SK-N-SH (cell line): ENCODE results near the gene GRM1. TPM values are rescaled to one million over a fixed set of nuclear protein-coding genes. Genes with fewer than 3 reads are reported as not detected.

ENCODE experiments used
- CTCF ChIA-PET: fragments of 300-600, 350-600 bp; formaldehyde crosslinking; extraction: SDS; loops from one replicate; lab custom pipeline; 2021; lab: Yijun Ruan, JAX
- POLR2A ChIA-PET: fragments of 350-600 bp; sonication (Branson Sonifier 250); formaldehyde crosslinking; extraction: SDS; loops from one replicate; lab custom pipeline; 2020; ENCODE audit warnings: antibody characterized with exemption, inconsistent platforms; lab: Yijun Ruan, JAX
- DNase-seq: peaks from one replicate; pipeline ENCODE4 v3.0.0; 2012
- H2AFZ ChIP-seq: fragments of 200-600 bp; sonication (generic); 2 replicates; pipeline ENCODE4 v1.8.1; 2016; ENCODE audit warnings: antibody characterized with exemption, mild to moderate bottlenecking, low read depth
- H3F3A ChIP-seq: fragments of 200-600 bp; sonication (generic); replicated peaks from 2 replicates; pipeline ENCODE3; 2016; ENCODE audit warnings: antibody characterized with exemption, mild to moderate bottlenecking; ENCODE audit not compliant: insufficient read depth
- H3K27ac ChIP-seq, 2 experiments: fragments of 200-500 bp in 1 of 2; fragments of 200-600 bp in 1 of 2; sonication (Bioruptor generic) in 1 of 2; sonication (generic), shearing (Covaris generic) in 1 of 2; 2 replicates each; pipeline versions ENCODE4 v1.5.1 to v1.6.1; 2014 to 2016; ENCODE audit warnings: low read depth in 2 of 2, inconsistent platforms in 1 of 2, low read length in 1 of 2, mild to moderate bottlenecking in 1 of 2, mixed read lengths in 1 of 2
- H3K27me3 ChIP-seq: fragments of 200-600 bp; sonication (generic), shearing (Covaris generic); 2 replicates; pipeline ENCODE4 v1.6.1; 2016; ENCODE audit warnings: mixed run types; ENCODE audit not compliant: insufficient read depth
- H3K36me3 ChIP-seq, 2 experiments: fragments of 200-500 bp in 1 of 2; fragments of 200-600 bp in 1 of 2; sonication (Bioruptor generic) in 1 of 2; sonication (generic) in 1 of 2; replicated peaks in 1 of 2; 2 replicates each; pipeline versions ENCODE3 to v1.5.1; 2014 to 2016; ENCODE audit warnings: low read length in 1 of 2, mild to moderate bottlenecking in 1 of 2; ENCODE audit not compliant: insufficient read depth in 2 of 2, control insufficient read depth in 1 of 2
- H3K4me1 ChIP-seq, 2 experiments: fragments of 200-500 bp in 1 of 2; fragments of 200-600 bp in 1 of 2; sonication (Bioruptor generic) in 1 of 2; sonication (generic), shearing (Covaris generic) in 1 of 2; 2 replicates each; pipeline versions ENCODE4 v1.5.1 to v1.6.1; 2014 to 2016; ENCODE audit warnings: low read depth in 1 of 2, low read length in 1 of 2, mixed run types in 1 of 2; ENCODE audit not compliant: insufficient read depth in 2 of 2, control insufficient read depth in 1 of 2
- H3K4me2 ChIP-seq: fragments of 200-600 bp; sonication (generic), shearing (Covaris generic); 2 replicates; pipeline ENCODE4 v1.6.1; 2017; ENCODE audit warnings: mixed run types
- H3K4me3 ChIP-seq, 2 experiments: fragments of 200-500 bp in 1 of 2; fragments of 200-600 bp in 1 of 2; sonication (Bioruptor generic) in 1 of 2; sonication (generic), shearing (Covaris generic) in 1 of 2; 2 replicates each; pipeline versions ENCODE4 v1.5.1 to v1.8.1; 2014 to 2016; ENCODE audit warnings: low read depth in 2 of 2, inconsistent platforms in 1 of 2, low read length in 1 of 2, mild to moderate bottlenecking in 1 of 2, mixed read lengths in 1 of 2, moderate library complexity in 1 of 2
- H3K79me2 ChIP-seq: fragments of 200-600 bp; sonication (generic); 2 replicates; pipeline ENCODE4 v1.8.1; 2017; ENCODE audit warnings: mild to moderate bottlenecking; ENCODE audit not compliant: insufficient read depth
- H3K9ac ChIP-seq: fragments of 200-600 bp; sonication (generic); 2 replicates; pipeline ENCODE4 v1.6.1; 2017; ENCODE audit warnings: mixed run types
- H3K9me2 ChIP-seq: fragments of 200-600 bp; sonication (generic); 2 replicates; pipeline ENCODE4 v1.6.1; 2017; ENCODE audit warnings: mixed run types
- H3K9me3 ChIP-seq: fragments of 200-600 bp; sonication (generic); 2 replicates; pipeline ENCODE4 v1.6.1; 2017; ENCODE audit warnings: mixed run types, mild to moderate bottlenecking, moderate library complexity
- H4K20me1 ChIP-seq: fragments of 200-600 bp; sonication (generic); 2 replicates; pipeline ENCODE4 v1.6.1; 2017; ENCODE audit warnings: mild to moderate bottlenecking, mixed run types; ENCODE audit not compliant: insufficient read depth
- CHD2 ChIP-seq: fragments of 150-350 bp; IDR thresholded peaks from 2 replicates; pipeline ENCODE4 v1.6.1; 2018; ENCODE audit warnings: low read length; ENCODE audit not compliant: partially characterized antibody
- CTCF ChIP-seq: fragments of 200-600 bp; sonication (generic); IDR thresholded peaks from 2 replicates; pipeline ENCODE4 v1.6.1; 2017; ENCODE audit warnings: antibody characterized with exemption, mild to moderate bottlenecking, moderate library complexity
- EP300 ChIP-seq, 2 experiments: IDR thresholded peaks; 2 replicates each; pipeline versions ENCODE4 v1.4.0 to v1.6.1; 2012; ENCODE audit warnings: borderline replicate concordance in 1 of 2, low read depth in 1 of 2, low read length in 1 of 2
- FOSL2 ChIP-seq: IDR thresholded peaks from 2 replicates; pipeline ENCODE4 v1.4.0; 2012; ENCODE audit warnings: low read depth, mild to moderate bottlenecking, moderate library complexity, borderline replicate concordance
- GABPA ChIP-seq: IDR thresholded peaks from 2 replicates; pipeline ENCODE4 v1.4.0; 2012; ENCODE audit warnings: low read depth, mild to moderate bottlenecking
- GATA2 ChIP-seq: sonication (generic); formaldehyde crosslinking; IDR thresholded peaks from 2 replicates; pipeline ENCODE4 v1.5.0; 2020; ENCODE audit warnings: mild to moderate bottlenecking, missing genetic modification reagents
- MXI1 ChIP-seq: IDR thresholded peaks from 2 replicates; pipeline ENCODE4 v1.6.1; 2012; ENCODE audit warnings: mild to moderate bottlenecking, low read depth, low read length, improper control_type of control experiment
- RAD21 ChIP-seq: IDR thresholded peaks from 2 replicates; pipeline ENCODE4 v1.6.1; 2012; ENCODE audit warnings: mild to moderate bottlenecking, low read length
- RFX5 ChIP-seq: IDR thresholded peaks from 2 replicates; pipeline ENCODE4 v1.6.1; 2012; ENCODE audit warnings: mild to moderate bottlenecking, improper control_type of control experiment, low read length
- SMC3 ChIP-seq: IDR thresholded peaks from 2 replicates; pipeline ENCODE4 v1.6.1; 2012; ENCODE audit warnings: low read depth, low read length, improper control_type of control experiment
- TCF12 ChIP-seq: IDR thresholded peaks from 2 replicates; pipeline ENCODE4 v1.4.0; 2012
- USF2 ChIP-seq: fragments of 150-350 bp; IDR thresholded peaks from 2 replicates; pipeline ENCODE4 v1.6.1; 2017; ENCODE audit warnings: antibody characterized with exemption, low read length, low read depth, borderline replicate concordance
- WGBS: methylation state at CpG from one replicate; pipeline ENCODE4 v1.1.6; 2017; ENCODE audit warnings: low lambda C conversion rate; 5-methylcytosine and 5-hydroxymethylcytosine counted together
- polyA plus RNA-seq, 3 experiments: library from polyadenylated mRNA; depleted of rRNA; stranded (reverse); fragments of >200 nt; gene quantifications; 2 replicates each; pipeline ENCODE4 v1.2.3, GENCODE V29; 2012
- TF ChIP-seq, protein P1 (sequence below): IDR thresholded peaks from 2 replicates; pipeline ENCODE4 v1.4.0; 2012; ENCODE audit warnings: low read depth

Gene GRM1
- polyA plus RNA-seq, 1 of the 3 experiments (the other 2 are of a cell fraction) = 0.05 TPM

DNA sequence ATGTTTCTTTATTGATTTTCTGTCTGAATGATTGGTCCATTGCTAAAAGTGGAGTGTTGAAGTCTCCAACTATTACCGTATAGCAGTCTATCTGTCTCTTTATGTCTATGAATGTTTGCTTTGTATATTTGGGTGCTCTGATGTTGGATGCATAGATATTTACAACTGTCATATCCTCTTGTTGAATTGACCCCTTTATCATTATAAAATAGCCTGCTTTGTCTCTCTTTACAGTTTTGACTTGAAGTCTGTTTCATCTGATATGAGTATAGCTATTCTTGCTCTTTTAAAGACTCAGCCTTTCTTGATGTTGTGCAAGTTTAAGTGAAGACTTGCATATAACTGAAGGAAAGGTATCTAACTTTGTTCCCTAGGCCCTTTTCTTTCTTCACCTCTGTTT, 341.0 kb downstream of the GRM1 start:
- H3K27ac ChIP-seq = no peak overlapping the region
- ChIA-PET CTCF (no interaction called here), POLR2A (no interaction called here)
- H2AFZ ChIP-seq = no peak overlapping the region
- no peaks in the 10 kb centered on the region for H3K9me2 ChIP-seq
- H3K4me2 ChIP-seq = no peak overlapping the region
- no peaks in the 10 kb centered on the region for H3F3A ChIP-seq
- H3K4me3 ChIP-seq = no peak overlapping the region
- 100% methylated on average over 1 of the region's 1 CpG for WGBS
- no peaks in the 10 kb centered on the region for H3K27me3 ChIP-seq
- no peaks in the 10 kb centered on the region for H3K79me2 ChIP-seq
- H3K9ac ChIP-seq = no peak overlapping the region
- H4K20me1 ChIP-seq = no peaks in the 10 kb centered on the region
- no peaks in the 10 kb centered on the region for H3K4me1 ChIP-seq
- no peaks in the 10 kb centered on the region; the same call in 1 of the 2 replicates for H3K9me3 ChIP-seq
- TF ChIP-seq, protein P1, sequence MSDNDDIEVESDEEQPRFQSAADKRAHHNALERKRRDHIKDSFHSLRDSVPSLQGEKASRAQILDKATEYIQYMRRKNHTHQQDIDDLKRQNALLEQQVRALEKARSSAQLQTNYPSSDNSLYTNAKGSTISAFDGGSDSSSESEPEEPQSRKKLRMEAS = no peak
- TF ChIP-seq TCF12 (no peak), CHD2 (no peak), USF2 (no peak), EP300 (IDR thresholded peaks at IDR 0.05; ENCODE audit: borderline replicate concordance in 1 of 2, low read depth in 1 of 2, low read length in 1 of 2) (no peak), GABPA (no peak), RAD21 (no peak), RFX5 (no peak), FOSL2 (no peak), GATA2 (no peak)
- no peak for DNase-seq
- H3K36me3 ChIP-seq = no peaks in the 10 kb centered on the region

- H3K9me3 ChIP-seq = no peaks in the 10 kb centered on the region
- peak; percentile 27; the same call in 1 of the 2 replicates for TF ChIP-seq RAD21
- no peak for TF ChIP-seq TCF12
- TF ChIP-seq SMC3 = 0 out of 2 replicates have a peak, but pooled peaks have one; percentile 10
- TF ChIP-seq MXI1 = no peak
- TF ChIP-seq CTCF = peak; percentile 52
- TF ChIP-seq, all 33 proteins: peak for 3
- no peaks in the 10 kb centered on the region for H3K9me2 ChIP-seq
- H3K79me2 ChIP-seq = no peaks in the 10 kb centered on the region
- ChIA-PET CTCF (interaction anchor here (1.2 kb wide), 1 partner anchor 8 kb away, joined by 3 read pairs; no protein-coding TSS in a partner anchor), POLR2A (no interaction called here)
- H3K27me3 ChIP-seq = no peaks in the 10 kb centered on the region
- H3K4me3 ChIP-seq = no peak overlapping the region
- DNase-seq = no peak
- H3F3A ChIP-seq = no peaks in the 10 kb centered on the region
- WGBS = 57% methylated on average over 3 of the region's 3 CpGs
- no peak overlapping the region for H2AFZ ChIP-seq
- H3K9ac ChIP-seq = no peak overlapping the region
- no peaks in the 10 kb centered on the region for H3K4me1 ChIP-seq
- no peak overlapping the region for H3K27ac ChIP-seq
- H3K4me2 ChIP-seq = no peak overlapping the region
- no peaks in the 10 kb centered on the region for H3K36me3 ChIP-seq
- H4K20me1 ChIP-seq = no peaks in the 10 kb centered on the region
Observed at GRCh38 chr6:146381486-146381885, 352.6 kb downstream of the GRM1 start.
